ENCODE measurements around the gene TPH1.
"Not testable (repeated sequence)": the region's sequence is repeated elsewhere in the genome, so short reads cannot be mapped to it uniquely, and the experiment has no call there.

TPH1 gene

DNA sequence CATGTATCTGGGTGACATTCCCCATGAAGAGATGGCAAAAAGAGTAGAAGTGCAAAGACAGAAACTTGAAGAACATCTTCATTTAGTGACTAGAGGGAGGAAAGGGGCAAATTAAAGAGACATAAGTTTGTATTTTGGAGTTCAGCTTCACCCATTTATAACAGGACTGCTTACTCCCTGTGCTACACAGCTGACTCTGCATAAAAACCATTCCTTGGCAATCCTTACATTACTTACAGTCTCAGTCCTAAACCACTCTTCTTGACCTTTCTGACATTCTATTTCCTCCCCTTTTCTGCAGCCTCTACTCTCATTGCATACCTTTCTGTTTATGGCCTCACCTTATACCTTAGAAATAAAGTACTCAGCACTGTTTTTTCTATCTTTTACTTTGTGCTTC, 26.4 kb downstream of the TPH1 start:
- no peak for DNase-seq

DNA sequence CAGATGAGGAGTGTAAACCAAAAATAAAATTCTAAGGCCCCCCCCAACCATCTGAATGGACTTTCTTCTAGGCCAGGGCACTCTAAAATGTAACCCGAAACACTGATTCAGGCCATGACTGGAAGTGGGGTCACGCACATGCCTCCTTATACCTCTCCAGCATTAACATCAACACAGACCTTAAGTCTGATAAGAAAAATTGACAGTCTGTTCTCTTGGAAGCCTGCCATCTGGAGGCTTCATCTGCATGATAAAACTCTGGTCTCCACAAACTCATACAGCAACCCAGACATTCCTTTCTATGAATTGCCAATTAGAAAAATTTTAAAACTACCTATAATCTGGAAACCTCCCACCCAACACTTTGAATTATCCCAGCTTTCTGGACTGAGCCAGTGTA, 29.3 kb downstream of the TPH1 start:
- DNase-seq: no peak

DNA sequence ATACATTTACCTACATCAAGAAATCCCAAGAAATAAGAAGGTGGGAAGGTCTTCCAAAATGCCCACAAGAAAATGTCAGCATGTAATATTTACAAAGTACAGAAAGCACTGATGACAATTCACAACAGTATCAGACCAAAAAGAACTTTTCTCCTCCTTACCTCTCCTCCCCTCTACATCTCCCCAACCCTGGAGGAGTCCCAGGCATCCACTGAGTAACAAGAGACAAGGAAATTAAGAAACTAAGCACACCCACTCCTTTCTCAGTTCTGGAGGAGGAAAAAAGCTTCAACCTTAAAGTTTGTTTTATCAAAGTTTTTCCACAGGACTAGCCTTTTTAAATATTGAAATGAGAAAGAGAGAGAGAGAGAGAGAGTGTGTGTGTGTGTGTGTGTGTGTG, 31.2 kb downstream of the TPH1 start:
- DNase-seq: no peak

DNA sequence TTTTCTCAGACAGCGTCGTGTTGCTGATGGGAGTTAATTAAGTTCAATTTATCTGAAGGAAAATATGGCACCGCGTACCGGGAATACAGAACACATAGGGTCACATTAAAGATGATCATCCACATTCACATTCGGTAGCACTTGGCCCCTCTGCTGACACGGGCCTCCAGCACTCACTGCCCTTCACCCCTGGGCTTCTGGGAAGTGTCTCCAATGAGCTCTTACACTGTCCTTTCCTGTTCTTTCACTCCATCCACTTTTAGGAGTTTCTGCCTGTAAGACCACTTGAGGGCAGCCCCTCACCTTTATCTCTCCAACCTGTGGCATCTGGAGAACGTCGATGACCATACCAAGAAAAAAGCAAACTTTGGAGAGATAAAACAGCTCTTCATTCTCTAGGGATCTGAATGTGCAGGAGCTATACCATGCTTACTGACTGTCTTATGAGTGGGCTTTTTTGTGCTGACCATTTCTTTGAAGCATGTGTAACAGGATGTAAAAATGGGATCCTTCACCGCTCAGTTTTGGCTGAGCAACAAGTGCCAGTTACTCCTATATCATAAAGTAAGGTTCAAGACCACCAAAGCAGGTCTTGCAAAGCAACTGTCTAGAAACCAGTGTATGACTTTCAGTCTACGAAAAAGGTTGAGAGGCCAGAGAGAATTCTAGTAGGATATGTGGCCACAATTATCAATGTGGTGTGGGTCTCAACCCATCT, 32.1 kb downstream of the TPH1 start:
- DNase-seq: no peak

DNA sequence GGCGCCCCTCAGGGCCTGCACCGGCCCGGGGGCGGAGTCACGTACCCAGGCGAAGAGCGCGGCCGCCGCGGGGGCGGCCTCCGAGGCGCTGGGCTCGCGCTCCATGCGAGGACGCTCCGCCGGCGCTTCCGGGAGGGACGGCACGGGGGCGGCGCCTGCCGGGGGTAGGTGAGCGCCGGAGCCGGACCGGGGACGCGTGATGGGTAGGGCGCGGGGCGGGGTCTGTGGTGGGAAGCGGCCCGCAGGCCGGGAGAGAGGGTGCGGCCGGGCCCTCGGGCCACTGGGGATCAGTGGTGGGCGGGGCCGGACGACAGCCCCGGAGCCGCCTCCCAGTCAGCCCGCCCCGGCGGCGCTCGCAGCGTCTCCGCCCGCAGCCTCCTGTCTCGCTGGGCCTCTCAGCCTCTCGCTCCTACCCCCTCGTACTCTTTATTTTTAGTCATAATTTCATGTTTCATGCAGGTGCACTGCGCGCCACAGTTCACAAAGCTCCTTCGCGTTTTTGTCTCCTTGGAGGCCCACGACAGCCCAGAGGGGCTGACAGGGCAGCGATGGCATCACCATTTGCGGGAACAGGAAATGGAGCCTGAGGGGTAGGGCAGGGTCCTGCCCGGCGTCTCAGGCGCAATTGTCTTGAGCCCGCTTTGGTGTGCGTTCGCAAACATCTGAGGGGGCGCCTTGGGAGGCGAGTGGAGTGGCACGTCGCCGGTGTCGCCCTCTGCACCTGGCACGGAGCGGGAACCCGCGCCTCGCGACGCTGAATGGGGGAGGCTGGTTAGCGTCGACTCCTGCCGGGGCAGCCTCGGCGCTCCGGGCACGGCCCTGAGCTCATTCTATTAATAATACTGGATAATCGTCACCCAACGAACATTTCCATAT, 32.9 kb downstream of the TPH1 start, which contains the start of gene SERGEF:
Gene SERGEF (minus strand): TSS at position 142 of the 876 bp plus-strand sequence. CDS start 37 bp downstream, at position 105.
- DNase-seq: peak; percentile 91

DNA sequence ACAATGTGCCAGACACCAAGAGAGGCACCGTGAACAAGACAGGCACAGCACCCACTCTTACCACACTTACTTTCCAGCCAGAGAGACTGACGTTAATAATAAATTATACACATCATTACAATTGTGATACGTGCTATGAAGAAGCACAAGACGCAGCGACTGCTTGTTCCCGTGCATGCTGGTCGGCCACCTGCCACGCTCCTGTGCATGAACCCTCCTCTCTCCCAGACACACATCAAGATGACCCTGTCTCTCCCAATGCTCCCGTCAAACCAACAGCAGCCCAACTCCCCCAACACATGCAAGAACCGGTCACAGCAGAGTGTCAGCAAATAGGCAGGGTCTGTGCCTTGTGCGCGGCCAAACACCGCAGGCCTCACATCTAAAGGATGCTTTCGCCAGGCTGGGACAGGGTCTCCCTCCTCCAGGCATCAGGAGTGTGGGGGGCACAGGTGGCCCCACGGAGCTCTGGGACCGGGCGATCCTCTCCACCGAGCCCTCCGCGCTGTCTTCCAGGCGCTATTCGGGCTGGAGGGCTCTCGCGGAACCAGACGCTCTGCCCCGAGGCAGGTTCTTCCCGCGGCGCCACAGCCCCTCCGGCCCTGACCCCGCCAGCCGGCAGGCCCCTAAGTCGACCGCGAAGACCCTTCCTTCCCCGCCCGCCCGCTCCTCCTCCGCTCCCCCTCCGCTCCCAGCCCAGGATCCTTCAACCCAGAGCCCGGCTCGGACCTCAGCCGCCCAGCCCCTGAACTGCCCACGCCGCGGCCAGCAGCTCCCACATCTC, 33.8 kb downstream of the TPH1 start:
- DNase-seq: peak; percentile 16

DNA sequence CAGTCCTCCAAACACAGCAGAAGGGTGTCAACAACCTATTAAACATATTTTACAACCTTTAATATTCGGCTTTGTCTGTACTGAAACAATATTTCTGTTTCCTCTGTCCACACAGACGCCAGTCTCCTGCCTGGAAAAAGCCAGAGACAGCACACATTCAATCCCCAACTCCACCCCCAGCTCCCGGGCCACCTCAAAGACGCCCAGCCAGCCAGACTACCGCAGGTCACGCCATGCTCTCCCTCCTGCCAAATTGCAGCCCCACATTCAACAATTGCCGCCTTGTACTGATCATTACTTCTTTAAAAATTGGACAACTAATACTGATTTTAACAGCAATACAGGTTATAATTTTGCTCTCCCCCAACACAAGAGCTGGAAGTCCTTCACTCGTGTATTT, 34.4 kb downstream of the TPH1 start:
- no peak for DNase-seq

DNA sequence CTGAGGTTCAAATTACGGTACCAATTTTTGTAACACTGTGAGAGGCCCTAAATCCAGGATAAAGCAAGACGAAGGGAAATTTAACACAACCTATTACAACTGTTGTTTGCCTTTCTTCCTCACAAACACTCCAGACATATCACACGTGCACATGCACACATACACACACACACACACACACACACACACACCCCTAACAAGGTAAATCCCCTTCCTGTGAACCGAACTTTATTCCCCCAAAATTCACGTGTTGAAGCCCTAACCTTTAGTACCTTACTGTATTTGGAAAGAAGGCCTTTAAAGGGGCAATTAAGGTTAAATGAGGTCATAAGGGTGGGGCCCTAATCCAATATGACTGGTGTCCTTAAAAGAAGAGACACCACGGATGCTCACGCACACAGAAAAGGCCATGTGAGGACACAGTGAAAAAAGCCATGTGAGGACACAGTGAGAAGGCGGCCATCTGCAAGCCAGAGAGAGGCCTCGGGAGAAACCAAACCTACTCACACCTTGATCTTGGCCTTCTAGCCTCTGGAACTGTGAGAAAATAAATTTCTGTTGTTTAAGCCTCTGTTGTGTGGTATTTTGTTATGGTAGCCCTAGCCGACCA, 35.0 kb downstream of the TPH1 start:
- peak; percentile 1 for DNase-seq

DNA sequence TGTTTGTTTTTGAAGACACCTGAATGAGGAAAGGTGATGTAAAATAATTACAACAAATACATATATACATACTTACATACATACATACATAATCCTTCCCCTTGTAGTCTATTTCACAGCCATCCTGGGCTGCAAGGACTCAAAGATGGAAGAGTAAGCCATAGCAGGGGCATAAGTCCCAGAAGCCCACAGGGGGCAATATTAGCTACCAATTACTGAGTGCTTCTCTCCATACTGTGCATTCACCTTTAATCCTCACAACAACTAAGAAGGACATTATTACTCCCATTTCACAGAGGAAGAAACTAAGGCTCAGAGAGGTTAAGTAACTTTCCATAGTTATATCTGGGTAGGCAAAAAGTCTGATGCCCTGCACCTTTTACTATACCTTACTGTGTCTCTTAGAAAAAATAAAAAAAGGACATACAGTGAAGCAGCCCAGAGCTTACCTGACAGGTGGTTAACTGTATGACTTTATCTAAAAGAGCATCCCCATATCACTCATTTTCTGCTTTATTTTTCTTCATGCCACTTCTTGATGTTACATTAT, 35.9 kb downstream of the TPH1 start:
- peak; percentile 9 for DNase-seq

DNA sequence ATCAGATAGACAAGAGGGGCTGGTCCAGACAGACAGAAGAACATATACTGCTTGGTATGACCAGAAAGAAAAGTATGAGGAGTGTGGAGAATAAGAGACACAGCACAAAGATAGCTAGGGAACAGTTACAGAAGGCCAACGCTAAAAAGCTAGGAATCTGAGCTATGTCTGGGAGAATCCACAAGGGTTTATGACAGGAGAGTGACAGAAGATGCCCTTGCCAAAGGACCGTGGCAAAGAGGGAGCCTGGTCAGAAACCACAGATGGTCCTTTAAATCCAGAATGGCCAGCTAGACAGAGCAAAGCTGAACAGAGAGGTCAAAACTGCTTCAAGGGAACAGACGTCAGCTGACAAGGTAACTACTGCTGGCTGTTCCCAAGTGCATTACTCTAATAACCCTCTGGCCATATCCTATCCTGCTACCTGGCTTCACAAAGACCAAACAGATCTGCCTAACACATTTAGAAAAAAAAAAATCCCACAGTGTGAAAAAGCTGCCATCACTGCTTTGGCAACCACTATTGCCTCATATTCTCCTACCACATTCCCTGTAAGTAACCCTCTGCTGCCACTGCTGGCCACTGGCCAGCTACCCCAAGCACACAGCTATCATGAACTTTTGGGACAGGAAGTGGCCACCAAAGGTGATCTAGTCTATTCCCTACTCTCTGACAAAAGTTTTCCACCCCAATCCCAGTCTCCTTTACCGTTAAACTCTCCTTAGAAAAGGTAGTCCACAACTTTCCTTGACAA, 40.5 kb downstream of the TPH1 start:
- no peak for DNase-seq

DNA sequence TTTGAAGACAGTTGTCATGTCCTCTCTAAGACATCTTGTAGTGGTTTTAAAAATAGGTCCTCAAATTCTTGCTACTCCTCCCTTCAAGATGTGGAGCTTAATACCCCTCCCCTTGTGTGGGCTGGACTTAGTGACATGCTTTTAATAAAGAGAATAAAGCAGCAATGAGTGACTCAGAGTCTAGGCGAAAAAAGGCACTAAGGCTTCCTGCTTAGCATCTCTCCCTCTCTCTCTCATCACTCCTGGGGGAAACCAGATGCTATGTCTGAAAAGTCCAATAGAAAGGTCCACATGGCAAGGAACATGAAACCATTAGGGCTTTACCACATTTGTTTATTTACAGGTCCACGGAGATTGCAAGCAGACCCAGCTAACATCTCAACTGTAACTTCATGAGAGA, 44.9 kb downstream of the TPH1 start:
- no peak for DNase-seq

DNA sequence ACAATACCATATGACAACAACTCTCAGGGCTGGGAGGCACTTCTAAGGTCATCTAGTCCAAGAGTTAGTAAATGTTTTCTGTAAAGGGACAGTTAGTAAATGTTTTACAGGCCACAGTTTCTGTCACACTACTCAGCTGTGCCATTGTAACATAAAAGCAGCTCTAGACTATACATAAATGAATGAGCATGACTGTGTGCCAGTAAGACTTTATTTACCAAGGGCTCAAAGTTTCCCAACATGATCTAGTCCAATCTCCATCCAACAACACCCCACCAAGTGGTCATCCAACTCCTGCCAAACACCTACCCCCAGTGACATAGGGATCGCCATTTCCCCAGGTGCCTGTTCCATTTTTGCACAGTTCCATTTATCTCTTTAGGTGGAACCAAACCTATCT, 45.3 kb downstream of the TPH1 start:
- DNase-seq: no peak

DNA sequence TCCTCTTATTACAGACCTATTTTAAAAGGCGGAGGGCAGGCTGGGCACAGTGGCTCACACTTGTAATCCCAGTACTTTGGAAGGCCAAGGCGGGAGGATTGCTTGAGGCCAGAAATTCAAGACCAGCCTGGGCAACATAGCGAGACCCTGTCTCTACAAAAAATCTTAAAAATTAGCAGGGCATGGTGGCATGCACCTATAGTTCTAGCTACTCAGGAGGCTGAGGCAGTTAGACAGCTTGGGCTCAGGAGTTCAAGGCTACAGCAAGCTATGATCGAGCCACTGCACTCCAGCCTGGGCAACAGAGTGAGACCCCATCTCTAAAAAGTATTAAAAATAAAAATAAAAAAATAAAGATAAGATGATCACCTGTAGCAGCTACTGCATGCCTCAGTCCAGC, 45.9 kb downstream of the TPH1 start:
- not testable (repeated sequence) for DNase-seq
